Subcutaneous abdominal adipose tissue (tissue), 5 donors: Measurements from ENCODE around the gene TSKU.
A peak's percentile ranks its signal among the peaks of the same experiment; 100 is the strongest.
"Not testable (repeated sequence)": the region's sequence is repeated elsewhere in the genome, so short reads cannot be mapped to it uniquely, and the experiment has no call there.

Source experiments
- H3K27ac ChIP-seq: one replicate; pipeline ENCODE4 v1.7.0; 2013; ENCODE audit warnings: low read depth, mild to moderate bottlenecking, inconsistent platforms, low read length, moderate library complexity
- H3K27me3 ChIP-seq, 5 donors: one replicate each; pipeline ENCODE4 v1.7.0; 2013; ENCODE audit warnings: low read length in 5 of 5, inconsistent platforms in 1 of 5; ENCODE audit not compliant: control insufficient read depth in 5 of 5, insufficient read depth in 4 of 5
- H3K36me3 ChIP-seq, 5 donors: one replicate each; pipeline ENCODE4 v1.7.0; 2013; ENCODE audit warnings: low read length in 5 of 5; ENCODE audit not compliant: control insufficient read depth in 5 of 5, insufficient read depth in 5 of 5
- H3K4me1 ChIP-seq, 5 donors: one replicate each; pipeline ENCODE4 v1.7.0; 2013; ENCODE audit warnings: low read length in 5 of 5, mild to moderate bottlenecking in 3 of 5, moderate library complexity in 1 of 5; ENCODE audit not compliant: control insufficient read depth in 5 of 5, insufficient read depth in 5 of 5
- H3K4me3 ChIP-seq, 5 donors: one replicate each; pipeline ENCODE4 v1.7.0; 2013; ENCODE audit warnings: low read length in 5 of 5, low read depth in 1 of 5
- H3K9ac ChIP-seq, 5 donors: one replicate each; pipeline ENCODE4 v1.7.0; 2013; ENCODE audit warnings: low read length in 5 of 5, mild to moderate bottlenecking in 4 of 5, moderate library complexity in 3 of 5
- H3K9me3 ChIP-seq, 5 donors: one replicate each; pipeline ENCODE4 v1.7.0; 2013; ENCODE audit warnings: low read length in 5 of 5; ENCODE audit not compliant: control insufficient read depth in 5 of 5
- donor health status: healthy.
- donor health status: healthy.
- donor health status: healthy.
- donor health status: healthy.
- donor health status: healthy.

The TSKU gene

DNA sequence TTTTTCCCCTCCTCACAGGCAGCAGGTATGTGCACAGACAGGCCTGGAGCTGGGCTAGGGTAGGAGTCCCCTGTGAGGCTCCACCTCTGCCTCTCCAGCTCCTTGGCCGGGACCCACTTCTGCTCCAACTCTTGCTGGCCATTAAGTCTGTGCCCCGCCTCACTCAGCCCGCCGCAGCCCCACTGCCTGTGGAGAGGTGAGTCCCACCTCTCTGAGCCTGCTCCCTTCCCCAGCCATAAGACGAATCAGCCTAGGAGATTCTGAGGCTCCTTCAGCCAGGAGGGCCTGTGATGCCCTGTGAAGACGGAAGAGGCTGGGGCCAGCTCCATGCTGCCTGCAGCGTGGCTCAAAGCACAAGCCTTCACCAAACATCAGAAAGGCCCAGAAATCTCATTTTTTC, 23.0 kb downstream of the TSKU start:
- Histone ChIP-seq H3K4me3 (no peak overlapping the region), H3K27ac (peak overlapping the region; percentile 94), H3K9ac (peak overlapping the region in 2 of 5 donors; percentile 34 to 66), H3K27me3 (no peaks in the 10 kb centered on the region), H3K4me1 (peaks cover 21 to 87% (median 66%) of the 10 kb centered on the region in 5 donors), H3K36me3 (no peaks in the 10 kb centered on the region), H3K9me3 (no peaks in the 10 kb centered on the region)

DNA sequence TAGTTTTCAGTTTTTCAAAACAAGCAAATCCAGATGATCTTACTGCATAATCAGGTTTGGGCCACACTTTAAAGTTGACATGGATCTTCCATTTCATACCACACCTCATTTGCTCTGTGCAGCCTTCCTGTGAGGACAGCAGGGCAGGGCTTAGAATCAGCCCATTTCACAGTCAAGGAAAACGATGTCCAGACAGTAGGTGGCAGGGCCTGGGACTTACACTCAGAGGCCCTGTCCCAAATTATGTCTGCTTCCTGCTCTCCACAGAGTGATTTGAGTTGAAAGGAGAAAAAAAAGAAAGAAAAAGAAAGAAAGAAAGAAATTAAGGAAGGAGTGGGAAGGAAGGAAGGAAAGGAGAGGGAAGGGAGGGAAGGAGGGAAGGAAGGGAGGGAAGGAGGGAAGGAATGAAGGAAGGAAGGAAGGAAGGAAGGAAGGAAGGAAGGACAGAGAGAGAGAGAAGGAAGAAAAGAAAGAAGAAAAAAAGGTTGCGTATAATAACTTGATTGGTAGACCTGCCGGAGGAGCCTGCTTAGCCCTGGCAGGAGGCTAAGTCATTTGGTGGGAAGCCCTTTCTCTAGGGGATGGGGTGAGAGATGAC, 23.6 kb downstream of the TSKU start:
- H3K9me3 ChIP-seq, result no peaks in the 10 kb centered on the region
- no peak overlapping the region for H3K4me3 ChIP-seq
- peak overlapping the region in 3 of 5 donors; percentile 7 to 66 (median 34) for H3K9ac ChIP-seq
- H3K36me3 ChIP-seq, result no peaks in the 10 kb centered on the region
- peak overlapping the region; percentile 94 for H3K27ac ChIP-seq
- H3K4me1 ChIP-seq, result peaks cover 21 to 82% (median 62%) of the 10 kb centered on the region in 5 donors
- no peaks in the 10 kb centered on the region for H3K27me3 ChIP-seq

DNA sequence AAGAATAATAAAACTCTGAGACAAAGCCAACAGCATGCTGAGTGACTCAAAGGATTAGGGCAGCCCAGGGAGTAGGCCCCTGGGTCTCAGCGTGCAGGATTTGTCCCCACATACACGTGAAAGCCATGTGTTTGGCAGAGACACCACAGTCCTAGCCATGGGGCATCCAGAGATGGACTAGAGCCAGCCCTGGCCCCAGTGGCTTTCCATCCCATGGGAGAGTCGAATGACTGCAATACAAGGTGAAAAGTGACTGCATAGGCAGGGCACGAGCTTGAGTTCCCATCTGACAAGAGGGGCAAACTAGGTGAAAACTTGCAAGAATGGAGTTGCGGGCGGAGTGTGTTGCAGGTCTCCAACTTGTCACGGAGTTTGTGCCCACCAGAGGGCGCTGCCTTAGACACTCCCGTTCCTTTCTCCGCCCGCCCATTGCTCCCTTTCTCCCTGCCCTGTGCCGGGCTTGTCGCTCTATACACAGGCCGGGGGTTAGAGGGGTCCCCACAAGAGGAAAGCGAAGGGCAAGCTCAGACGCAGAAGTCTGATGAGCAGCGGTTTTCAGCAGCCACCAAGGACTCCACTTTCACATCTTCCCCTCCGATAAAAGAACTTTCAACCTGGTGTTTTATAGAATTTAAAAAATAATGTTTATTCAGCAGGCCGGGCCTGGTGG, 24.2 kb downstream of the TSKU start:
- Histone ChIP-seq H3K4me1 (peaks cover 21 to 77% (median 59%) of the 10 kb centered on the region in 5 donors), H3K9ac (peak overlapping the region in 3 of 5 donors; percentile 34 to 66 (median 49)), H3K27me3 (no peaks in the 10 kb centered on the region), H3K27ac (peak overlapping the region; percentile 94), H3K4me3 (peak overlapping the region in 4 of 5 donors; percentile 0 to 39 (median 20)), H3K36me3 (no peaks in the 10 kb centered on the region), H3K9me3 (no peaks in the 10 kb centered on the region)

DNA sequence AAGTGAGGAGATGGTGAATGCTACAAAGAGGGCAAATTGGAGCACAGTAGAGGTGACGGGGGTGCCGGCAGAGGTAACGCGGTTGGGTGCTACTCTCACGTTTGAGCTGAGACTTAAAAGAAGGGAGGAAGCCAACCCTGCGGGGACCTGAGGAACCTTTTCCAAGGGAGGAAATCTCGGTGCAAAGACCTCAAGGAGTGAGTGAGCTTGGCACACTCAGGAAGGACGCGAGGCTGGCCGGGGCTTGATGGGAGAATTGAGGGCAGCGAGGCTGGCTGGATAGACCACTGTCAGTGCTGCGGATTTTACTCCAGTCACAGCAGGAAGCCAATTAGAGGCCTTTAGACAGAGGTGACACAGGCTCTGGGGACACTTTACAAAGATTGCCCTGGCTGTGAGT, 25.0 kb downstream of the TSKU start:
- Histone ChIP-seq H3K27ac (peak overlapping the region; percentile 84), H3K4me3 (no peak overlapping the region), H3K36me3 (no peaks in the 10 kb centered on the region), H3K27me3 (no peaks in the 10 kb centered on the region), H3K4me1 (peaks cover 16 to 68% (median 51%) of the 10 kb centered on the region in 5 donors), H3K9ac (peak overlapping the region in 1 of 5 donors; percentile 16), H3K9me3 (no peaks in the 10 kb centered on the region)

DNA sequence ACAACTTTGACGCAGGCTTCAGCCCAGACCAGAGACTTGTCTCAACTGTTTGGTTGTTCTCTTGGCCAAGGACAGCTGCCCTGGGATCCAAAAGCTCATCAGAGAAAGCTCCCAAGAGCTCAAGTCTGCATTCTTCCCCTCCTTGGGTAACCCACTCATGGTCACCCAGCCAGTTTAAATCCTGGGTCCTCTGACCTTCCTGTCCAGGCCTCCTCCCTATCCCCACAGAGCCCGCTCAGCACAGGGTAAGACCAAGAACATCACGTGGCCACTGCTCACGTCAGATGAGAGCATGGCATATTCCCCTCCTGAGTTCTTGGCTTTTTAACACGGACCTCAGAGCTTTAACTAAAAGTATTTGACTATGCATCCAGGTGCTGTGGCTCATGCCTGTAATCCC, 25.8 kb downstream of the TSKU start:
- no peak overlapping the region for H3K4me3 ChIP-seq
- H3K4me1 ChIP-seq, result peaks cover 12 to 60% (median 43%) of the 10 kb centered on the region in 5 donors

DNA sequence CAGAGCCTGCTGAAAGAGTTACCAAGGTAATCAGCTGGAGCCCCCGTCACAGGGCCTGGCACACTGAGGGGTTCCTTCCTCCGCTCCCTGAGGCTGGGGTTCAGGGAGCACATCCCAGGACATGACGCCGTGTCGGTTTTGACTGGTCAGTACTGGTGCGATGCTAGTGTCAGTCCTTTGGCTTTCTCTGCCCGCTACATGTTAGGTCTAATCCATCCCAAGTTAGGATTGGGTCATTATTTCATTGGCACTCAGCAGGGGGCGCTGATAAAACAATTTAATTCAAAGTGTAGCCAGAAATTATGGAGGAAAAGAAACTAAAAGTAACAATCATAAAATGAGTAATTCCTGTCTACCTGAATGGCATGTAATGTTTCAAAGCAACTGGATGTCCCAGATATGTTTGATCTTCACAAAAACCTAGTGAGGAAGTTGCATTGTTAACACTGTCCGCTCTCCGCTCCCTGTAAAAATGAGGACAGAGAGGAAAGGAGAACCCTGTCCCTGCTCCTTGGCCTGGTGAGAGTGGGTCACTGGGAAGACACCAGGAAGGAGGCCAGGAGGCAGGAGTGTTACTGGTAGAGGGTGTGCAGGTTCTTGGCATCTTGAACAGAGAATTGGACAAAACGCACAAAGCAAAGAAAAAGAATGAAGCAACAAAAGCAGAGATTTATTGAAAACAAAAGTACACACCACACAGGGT, 27.1 kb downstream of the TSKU start:
- no peaks in the 10 kb centered on the region for H3K27me3 ChIP-seq
- peak overlapping the region in 1 of 5 donors; percentile 4 for H3K9ac ChIP-seq

More for the DNA sequence above, 25.8 kb downstream of the TSKU start:
- H3K27ac ChIP-seq, result peak overlapping the region; percentile 30
- no peaks in the 10 kb centered on the region for H3K27me3 ChIP-seq
- no peak overlapping the region for H3K9ac ChIP-seq
- H3K9me3 ChIP-seq, result no peaks in the 10 kb centered on the region
- no peaks in the 10 kb centered on the region for H3K36me3 ChIP-seq

DNA sequence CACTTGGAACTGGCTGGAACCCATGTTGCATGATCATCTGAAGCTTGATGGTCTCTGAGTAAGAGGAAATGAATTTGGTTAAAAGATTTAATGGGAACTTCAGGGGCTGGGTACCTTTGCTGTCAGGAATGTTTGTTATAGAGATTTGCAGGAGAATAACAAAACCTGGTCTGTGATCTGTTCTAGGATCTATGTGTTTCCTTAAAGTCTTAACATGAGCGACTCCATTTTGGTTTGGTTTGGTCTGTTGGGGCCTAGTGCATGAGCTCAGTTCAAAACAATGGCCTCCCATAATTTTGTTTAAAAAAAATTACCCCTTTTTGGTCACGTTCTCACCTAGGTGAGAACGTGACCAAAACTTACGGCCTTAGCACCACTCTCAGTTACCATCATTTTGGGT, 28.1 kb downstream of the TSKU start:
- H3K4me3 ChIP-seq, result no peak overlapping the region
- peaks cover 9 to 38% (median 25%) of the 10 kb centered on the region in 5 donors for H3K4me1 ChIP-seq
- H3K27ac ChIP-seq, result peak overlapping the region; percentile 84
- no peak overlapping the region for H3K9ac ChIP-seq
- no peaks in the 10 kb centered on the region for H3K36me3 ChIP-seq
- H3K27me3 ChIP-seq, result no peaks in the 10 kb centered on the region
- peaks cover 0 to 7% (median 2%) of the 10 kb centered on the region in 5 donors for H3K9me3 ChIP-seq

More for the DNA sequence above, 27.1 kb downstream of the TSKU start:
- Histone ChIP-seq H3K36me3 (no peaks in the 10 kb centered on the region), H3K4me1 (peaks cover 10 to 48% (median 34%) of the 10 kb centered on the region in 5 donors), H3K4me3 (peak overlapping the region in 4 of 5 donors; percentile 10 to 62 (median 20)), H3K9me3 (peaks cover 0 to 6% (median 0%) of the 10 kb centered on the region in 5 donors), H3K27ac (peak overlapping the region; percentile 84)

DNA sequence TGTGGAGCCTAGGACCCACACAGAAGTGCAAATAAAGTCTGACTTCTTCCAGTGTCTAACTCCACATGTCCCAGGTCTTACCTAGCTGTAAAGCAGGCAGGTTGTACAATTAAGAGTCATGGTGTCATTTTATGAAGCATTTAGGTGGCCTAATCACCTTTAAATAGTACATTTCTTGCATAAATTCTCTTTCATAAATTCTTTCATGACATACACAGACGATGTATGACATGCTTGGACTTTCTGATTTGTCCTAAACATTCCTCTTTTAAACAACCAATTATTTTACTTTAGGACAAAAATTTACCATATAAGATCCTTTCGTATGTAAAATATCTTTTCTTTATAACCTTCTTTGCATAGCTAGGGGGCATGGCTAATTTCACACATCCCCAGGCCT, 31.3 kb downstream of the TSKU start:
- Histone ChIP-seq H3K27me3 (no peaks in the 10 kb centered on the region), H3K27ac (no peak overlapping the region), H3K9me3 (peaks cover 0 to 7% (median 6%) of the 10 kb centered on the region in 5 donors), H3K36me3 (no peaks in the 10 kb centered on the region), H3K4me1 (peaks cover 5 to 18% (median 10%) of the 10 kb centered on the region in 5 donors), H3K9ac (no peak overlapping the region), H3K4me3 (no peak overlapping the region)

DNA sequence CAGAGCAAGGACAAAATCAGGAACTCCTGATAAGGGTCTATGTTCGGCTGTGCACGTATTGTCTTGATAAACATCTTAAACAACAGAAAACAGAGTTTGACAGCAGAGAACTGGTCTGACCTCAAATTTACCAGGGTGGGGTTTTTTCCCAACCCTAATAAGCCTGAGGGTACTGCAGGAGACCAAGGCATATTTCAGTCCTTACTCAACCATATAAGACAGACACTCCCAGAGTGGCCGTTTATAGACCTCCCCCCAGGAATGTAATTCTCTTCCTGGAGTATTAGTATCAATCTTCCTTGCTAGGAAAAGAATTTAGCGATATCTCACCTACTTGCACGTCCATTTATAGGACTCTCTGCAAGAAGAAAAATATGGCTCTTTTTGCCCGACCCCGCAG, 32.5 kb downstream of the TSKU start:
- H3K4me1 ChIP-seq, result peaks cover 0 to 21% (median 11%) of the 10 kb centered on the region in 5 donors
- not testable (repeated sequence) for H3K27me3 ChIP-seq, H3K36me3 ChIP-seq, H3K4me3 ChIP-seq, H3K27ac ChIP-seq, H3K9ac ChIP-seq, H3K9me3 ChIP-seq

DNA sequence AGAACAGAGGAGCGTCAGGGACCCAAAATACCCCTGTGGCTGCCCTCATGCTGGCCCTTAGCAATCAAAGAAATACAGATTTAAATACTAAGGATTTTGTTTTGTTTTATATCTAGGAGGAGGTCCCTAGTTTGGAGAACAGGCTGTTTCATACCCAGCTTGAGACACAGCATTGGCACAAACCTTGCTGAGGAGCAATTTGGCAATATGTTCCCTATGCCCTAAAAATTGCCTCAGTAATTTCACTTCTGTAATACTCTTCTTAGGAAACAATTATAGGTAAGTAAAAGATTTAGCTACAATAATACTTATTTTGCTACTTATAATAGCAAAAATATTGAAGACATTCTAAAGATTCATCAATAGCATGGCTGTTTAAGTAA, 37.0 kb downstream of the TSKU start:
- Histone ChIP-seq H3K9ac (peak overlapping the region in 2 of 5 donors; percentile 54 to 58), H3K4me3 (peak overlapping the region in 1 of 5 donors; percentile 17), H3K27ac (peak overlapping the region; percentile 75)

More for the DNA sequence above, 37.0 kb downstream of the TSKU start:
- no peaks in the 10 kb centered on the region for H3K36me3 ChIP-seq
- H3K9me3 ChIP-seq, result peaks cover 0 to 6% (median 2%) of the 10 kb centered on the region in 5 donors
- no peaks in the 10 kb centered on the region for H3K27me3 ChIP-seq
- H3K4me1 ChIP-seq, result peaks cover 5 to 32% (median 28%) of the 10 kb centered on the region in 5 donors
